Activated CD4-positive, alpha-beta T cell treated with anti-CD3 and anti-CD28 coated beads, Interleukin-2, Interleukin-6, amounts not matched to agents 100 ng/mL and 50 ng/mL, durations not matched to agents 16 hours and 8 hours (primary cell): ENCODE results near the gene TRIOBP.

ENCODE experiments used
- DNase-seq: peaks from one replicate; pipeline ENCODE4 v3.0.0-alpha.2; 2020

The TRIOBP gene

GRCh38 chr22:37664249-37665101, 32.4 kb upstream of the TRIOBP start:
- DNase-seq = no peak

- no peak for DNase-seq
Observed at GRCh38 chr22:37665487-37665886, 31.4 kb upstream of the TRIOBP start.

- no peak for DNase-seq
Observed at GRCh38 chr22:37669586-37669985, 27.3 kb upstream of the TRIOBP start.

- DNase-seq = no peak
Observed at GRCh38 chr22:37672206-37672919, 24.5 kb upstream of the TRIOBP start.

- DNase-seq = no peak
Observed at GRCh38 chr22:37672920-37673455, 23.9 kb upstream of the TRIOBP start.

- DNase-seq = no peak
Observed at GRCh38 chr22:37674248-37674647, 22.6 kb upstream of the TRIOBP start.

- peak; percentile 93 for DNase-seq
Observed at GRCh38 chr22:37674951-37675929, 21.6 kb upstream of the TRIOBP start, which contains the start of gene LGALS1. LGALS1 (plus strand) TSS chr22:37675636; CDS start chr22:37675703, 67 bp downstream.

- DNase-seq = peak; percentile 42
Observed at GRCh38 chr22:37675930-37676735, 20.7 kb upstream of the TRIOBP start.

GRCh38 chr22:37676736-37677492, 19.9 kb upstream of the TRIOBP start:
- DNase-seq = peak; percentile 97

GRCh38 chr22:37677493-37677974, 19.3 kb upstream of the TRIOBP start:
- DNase-seq = no peak

- DNase-seq = no peak
Observed at GRCh38 chr22:37678372-37678771, 18.5 kb upstream of the TRIOBP start.

GRCh38 chr22:37679670-37680069, 17.2 kb upstream of the TRIOBP start:
- DNase-seq = no peak

GRCh38 chr22:37680191-37680851, 16.5 kb upstream of the TRIOBP start:
- DNase-seq = no peak

GRCh38 chr22:37681001-37681424, 15.8 kb upstream of the TRIOBP start:
- DNase-seq = no peak

- DNase-seq = peak; percentile 86
Observed at GRCh38 chr22:37681556-37682049, 15.2 kb upstream of the TRIOBP start.

GRCh38 chr22:37684803-37685615, 11.8 kb upstream of the TRIOBP start:
- no peak for DNase-seq

GRCh38 chr22:37686002-37686982, 10.6 kb upstream of the TRIOBP start, which contains the start of gene NOL12:
NOL12 (plus strand) TSS chr22:37686343; CDS start chr22:37686393, 50 bp downstream.
- peak; percentile 88 for DNase-seq

- DNase-seq = no peak
Observed at GRCh38 chr22:37690407-37690806, 6.4 kb upstream of the TRIOBP start.
